HG03469 (cell line): Measurements from ENCODE around the gene RBM26.

Experiments used
- ATAC-seq: cut with Tn5 transposase; IDR thresholded peaks from one replicate; pipeline ENCODE4 v1.9.1; 2021; ENCODE audit warnings: mild to moderate bottlenecking, moderate library complexity, moderate number of reproducible peaks; ENCODE audit not compliant: unreplicated experiment

The RBM26 gene, protein sequence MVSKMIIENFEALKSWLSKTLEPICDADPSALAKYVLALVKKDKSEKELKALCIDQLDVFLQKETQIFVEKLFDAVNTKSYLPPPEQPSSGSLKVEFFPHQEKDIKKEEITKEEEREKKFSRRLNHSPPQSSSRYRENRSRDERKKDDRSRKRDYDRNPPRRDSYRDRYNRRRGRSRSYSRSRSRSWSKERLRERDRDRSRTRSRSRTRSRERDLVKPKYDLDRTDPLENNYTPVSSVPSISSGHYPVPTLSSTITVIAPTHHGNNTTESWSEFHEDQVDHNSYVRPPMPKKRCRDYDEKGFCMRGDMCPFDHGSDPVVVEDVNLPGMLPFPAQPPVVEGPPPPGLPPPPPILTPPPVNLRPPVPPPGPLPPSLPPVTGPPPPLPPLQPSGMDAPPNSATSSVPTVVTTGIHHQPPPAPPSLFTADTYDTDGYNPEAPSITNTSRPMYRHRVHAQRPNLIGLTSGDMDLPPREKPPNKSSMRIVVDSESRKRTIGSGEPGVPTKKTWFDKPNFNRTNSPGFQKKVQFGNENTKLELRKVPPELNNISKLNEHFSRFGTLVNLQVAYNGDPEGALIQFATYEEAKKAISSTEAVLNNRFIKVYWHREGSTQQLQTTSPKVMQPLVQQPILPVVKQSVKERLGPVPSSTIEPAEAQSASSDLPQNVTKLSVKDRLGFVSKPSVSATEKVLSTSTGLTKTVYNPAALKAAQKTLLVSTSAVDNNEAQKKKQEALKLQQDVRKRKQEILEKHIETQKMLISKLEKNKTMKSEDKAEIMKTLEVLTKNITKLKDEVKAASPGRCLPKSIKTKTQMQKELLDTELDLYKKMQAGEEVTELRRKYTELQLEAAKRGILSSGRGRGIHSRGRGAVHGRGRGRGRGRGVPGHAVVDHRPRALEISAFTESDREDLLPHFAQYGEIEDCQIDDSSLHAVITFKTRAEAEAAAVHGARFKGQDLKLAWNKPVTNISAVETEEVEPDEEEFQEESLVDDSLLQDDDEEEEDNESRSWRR

DNA sequence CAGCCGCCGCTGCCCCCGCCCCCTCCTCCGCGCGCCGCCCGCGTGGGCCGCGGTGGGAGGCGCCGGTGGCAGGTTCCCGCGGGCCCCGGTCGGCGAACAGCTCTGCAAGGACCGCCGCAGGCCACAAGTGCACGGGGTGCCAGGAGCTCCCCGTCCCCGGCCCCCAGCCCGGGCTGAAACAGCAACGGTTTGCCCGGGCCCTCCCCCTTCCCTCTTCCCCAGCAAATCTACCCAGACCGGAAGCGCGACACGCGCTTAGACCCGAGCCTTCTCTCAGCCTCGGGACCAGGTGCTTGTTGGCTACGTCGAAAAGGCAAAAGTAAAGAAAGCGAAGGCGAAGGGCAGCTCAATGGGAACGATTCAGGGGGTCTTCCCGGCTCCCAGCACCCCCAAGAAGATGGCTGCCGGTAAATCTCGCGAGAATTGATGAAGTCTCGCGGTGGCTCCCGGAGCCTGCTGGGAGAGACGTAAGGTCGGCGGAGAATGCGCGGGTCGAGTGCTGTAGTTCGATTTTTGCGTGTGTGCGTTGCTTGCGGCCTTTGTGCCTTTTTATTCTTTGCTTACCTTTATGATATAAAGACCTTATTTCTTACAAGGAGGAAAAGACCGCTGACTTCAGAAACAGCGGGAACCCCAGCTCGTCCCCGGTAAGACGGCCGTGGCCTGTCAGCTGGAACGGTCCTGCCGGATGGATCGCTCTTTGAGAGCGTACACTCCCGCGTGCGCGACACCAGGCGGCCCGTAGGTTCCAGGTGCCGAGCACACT lies at the start of gene RBM26:
Gene RBM26, minus strand, starts transcription at position 425 of the 766 bp plus-strand sequence. CDS start 481 bp downstream, outside the sequence.
- peak; percentile 47 for ATAC-seq

- no peak for ATAC-seq
Observed at GRCh38 chr13:79455331-79455730, 49.3 kb upstream of the RBM26 start.

- ATAC-seq = no peak
Observed at GRCh38 chr13:79452239-79452913, 46.3 kb upstream of the RBM26 start.

GRCh38 chr13:79451500-79451962 lies 45.5 kb upstream of the RBM26 start:
- ATAC-seq = peak; percentile 98

- ATAC-seq = no peak
Observed at GRCh38 chr13:79450110-79450509, 44.1 kb upstream of the RBM26 start.

GRCh38 chr13:79448413-79448812 lies 42.4 kb upstream of the RBM26 start:
- ATAC-seq = no peak

DNA sequence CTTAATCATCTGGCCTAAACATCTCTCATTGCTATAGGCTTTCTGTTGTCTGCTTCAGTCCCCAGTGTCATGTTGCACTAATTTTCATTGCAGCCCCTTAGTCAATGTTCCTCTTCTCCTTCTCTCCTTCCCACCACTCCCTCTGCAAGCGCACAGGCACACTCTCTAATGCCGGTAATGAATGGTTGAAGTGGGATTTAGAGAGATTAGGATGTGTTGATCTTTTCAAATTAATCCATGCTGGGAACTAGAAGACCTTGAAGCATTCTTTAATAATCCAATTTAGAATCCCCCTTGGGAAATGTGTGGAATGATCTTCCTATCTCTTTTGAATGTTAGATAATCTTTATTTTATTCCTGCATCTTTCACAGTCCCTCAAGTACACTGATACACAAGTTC lies 41.7 kb upstream of the RBM26 start:
- no peak for ATAC-seq

- no peak for ATAC-seq
Observed at GRCh38 chr13:79447141-79447540, 41.1 kb upstream of the RBM26 start.

- no peak for ATAC-seq
Observed at GRCh38 chr13:79445968-79446645, 40.1 kb upstream of the RBM26 start.

- ATAC-seq = no peak
Observed at GRCh38 chr13:79442706-79443105, 36.7 kb upstream of the RBM26 start.

DNA sequence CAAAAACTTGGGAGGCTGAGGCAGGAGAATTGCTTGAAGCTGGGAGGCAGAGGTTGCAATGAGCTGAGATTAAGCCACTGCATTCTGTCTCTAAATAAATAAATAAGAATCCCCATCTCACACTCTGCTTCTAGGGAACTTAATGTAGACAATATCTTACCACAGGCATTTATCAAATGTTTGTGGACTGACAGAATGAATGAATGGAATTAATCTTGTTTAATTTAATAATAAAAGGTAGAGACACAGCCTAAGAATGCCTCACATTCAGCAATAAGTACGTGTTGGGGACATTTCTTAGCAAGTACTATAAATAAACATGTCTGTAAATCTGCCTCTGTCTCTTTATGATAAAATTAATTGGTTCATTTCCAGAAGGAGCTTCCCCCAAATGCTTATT lies 36.2 kb upstream of the RBM26 start:
- no peak for ATAC-seq

- ATAC-seq = no peak
Observed at GRCh38 chr13:79440958-79441528, 35.0 kb upstream of the RBM26 start.

- no peak for ATAC-seq
Observed at GRCh38 chr13:79439275-79439674, 33.2 kb upstream of the RBM26 start.

GRCh38 chr13:79435561-79435990 lies 29.5 kb upstream of the RBM26 start:
- ATAC-seq = no peak

DNA sequence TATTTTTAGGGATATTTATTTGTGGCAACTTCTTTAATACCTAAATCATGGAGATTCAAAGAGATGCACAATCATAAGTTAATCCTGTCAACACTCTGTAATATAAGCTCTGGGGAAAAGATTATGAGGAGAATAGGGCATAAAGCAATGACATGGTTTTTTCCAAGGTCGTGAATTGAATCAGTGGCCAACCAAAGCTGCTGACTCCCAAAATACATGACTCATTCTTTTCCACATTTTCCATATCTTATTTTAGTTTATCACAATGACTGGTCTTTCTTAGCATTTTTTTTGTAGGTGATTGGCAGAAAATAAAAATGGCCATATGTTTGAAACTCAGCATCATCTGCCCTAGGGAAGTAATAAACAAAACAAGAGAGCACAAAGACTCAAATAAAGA lies 28.5 kb upstream of the RBM26 start:
- no peak for ATAC-seq

GRCh38 chr13:79432992-79433391 lies 26.9 kb upstream of the RBM26 start:
- ATAC-seq = no peak

- no peak for ATAC-seq
Observed at GRCh38 chr13:79432086-79432485, 26.0 kb upstream of the RBM26 start.

GRCh38 chr13:79429309-79429708 lies 23.3 kb upstream of the RBM26 start:
- ATAC-seq = peak; percentile 33

DNA sequence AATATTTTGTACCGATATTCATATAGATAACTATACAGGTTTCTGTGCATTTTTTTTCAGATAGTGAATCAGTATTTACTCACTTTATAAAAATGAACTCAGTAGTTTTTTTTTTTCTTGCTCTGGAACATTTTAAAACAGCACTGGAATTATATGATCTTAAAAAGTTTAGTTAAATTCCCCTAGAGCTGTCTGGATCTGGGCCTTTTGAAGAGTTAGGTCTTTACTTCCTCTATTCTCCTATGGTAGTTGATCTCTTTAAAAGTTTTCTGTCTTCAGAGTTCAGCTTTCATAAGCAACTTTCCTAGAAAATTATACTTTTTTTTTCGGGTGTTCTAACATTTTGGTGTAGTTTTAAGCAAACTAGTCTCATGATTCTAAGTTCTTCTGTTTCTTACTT lies 21.8 kb upstream of the RBM26 start:
- ATAC-seq = no peak
